ENCODE results near the gene SLC40A1. TPM values are rescaled to one million over a fixed set of nuclear protein-coding genes. Genes with fewer than 3 reads are reported as not detected.

SLC40A1 gene
- total and polyA plus RNA-seq, 10 of the 15 experiments (the other 5 are each of a cell fraction or from before 2014, with no cell fraction given) = 0.01 to 0.38 (median 0.08) TPM; not detected in 7

DNA sequence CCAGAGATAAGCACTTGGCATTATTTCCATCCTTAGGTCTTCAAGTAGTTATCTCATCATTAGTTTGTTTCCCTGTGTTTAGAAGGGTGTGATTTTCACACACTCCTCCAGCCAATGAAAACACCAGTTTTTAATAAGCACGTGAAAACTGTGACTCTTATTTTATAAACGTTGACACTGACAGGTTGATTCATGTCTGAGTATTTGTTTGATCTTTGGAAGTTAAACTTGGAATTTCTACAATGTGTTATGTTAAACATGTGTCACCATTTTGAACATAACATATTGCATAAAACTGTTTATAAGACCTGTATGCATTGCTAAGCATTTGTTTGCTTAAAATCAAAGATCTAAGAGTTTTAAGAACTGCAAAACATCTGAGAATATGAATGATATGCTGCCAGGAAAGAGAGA lies 27.6 kb downstream of the SLC40A1 start:
- intact Hi-C loops (cut with micrococcal nuclease; ENCODE audit: unreplicated experiment) (no loop called here), in situ Hi-C loops (cut with MboI) (no loop called here)
- no peak for DNase-seq (ENCODE audit: low read depth, low spot score)
- H4K20me1 ChIP-seq (ENCODE audit: control insufficient read depth, insufficient read depth) = no peaks in the 10 kb centered on the region
- H3K36me3 ChIP-seq (ENCODE audit: control insufficient read depth in 2 of 2, insufficient read depth in 2 of 2, low read length in 1 of 2) = no peaks in the 10 kb centered on the region
- no peak overlapping the region for H3K9ac ChIP-seq (ENCODE audit: control insufficient read depth, insufficient read depth, low read length)
- no peak overlapping the region for H3K4me3 ChIP-seq
- H3K9me3 ChIP-seq (replicated peaks; ENCODE audit: control insufficient read depth, insufficient read depth, low read length) = no peaks in the 10 kb centered on the region
- POLR2A ChIA-PET = no interaction called here
- no peak for ATAC-seq
- SMC1A ChIA-PET (ENCODE audit: uncharacterized antibody, unreplicated experiment) = no interaction called here
- FAIRE-seq = no peak
- H3K79me2 ChIP-seq (ENCODE audit: control insufficient read depth, insufficient read depth, low read length) = no peaks in the 10 kb centered on the region
- H3K4me1 ChIP-seq (ENCODE audit: control insufficient read depth, insufficient read depth, low read length) = no peaks in the 10 kb centered on the region
- H2AFZ ChIP-seq (ENCODE audit: control insufficient read depth, low read depth, low read length) = no peak overlapping the region
- CTCF ChIA-PET = interaction anchor here (0.7 kb wide), 1 partner anchor 75 kb away, joined by 3 read pairs; no protein-coding TSS in a partner anchor
- no peak overlapping the region for H3K4me2 ChIP-seq (ENCODE audit: control insufficient read depth, insufficient read depth)
- H3K27ac ChIP-seq (ENCODE audit: control insufficient read depth, insufficient read depth) = no peak overlapping the region
- H3K27me3 ChIP-seq (replicated peaks in 1 of 2; ENCODE audit: control insufficient read depth in 2 of 2, insufficient read depth in 2 of 2, low read length in 1 of 2) = no peaks in the 10 kb centered on the region
- RAD21 ChIA-PET (ENCODE audit: unreplicated experiment) = no interaction called here
- 0% methylated on average over 2 of the region's 2 CpGs for WGBS (ENCODE audit: insufficient coverage, insufficient replicate concordance, low lambda C conversion rate, missing lambda C conversion rate)
- BruUV-seq (replicated peaks) = no TSS peak
- TF ChIP-seq RB1 (IDR thresholded peaks at IDR 0.05; ENCODE audit: borderline replicate concordance) = no peak
- TF ChIP-seq E2F8 (IDR thresholded peaks at IDR 0.05; ENCODE audit: low read depth, partially characterized antibody) = no peak
- no peak for TF ChIP-seq BCLAF1 (IDR thresholded peaks at IDR 0.05)
- TF ChIP-seq MEF2A (IDR thresholded peaks at IDR 0.05; ENCODE audit: insufficient read depth, low read depth, low read length) = no peak
- no peak for TF ChIP-seq NFXL1 (IDR thresholded peaks at IDR 0.05; ENCODE audit: borderline replicate concordance)
- TF ChIP-seq, protein P1, sequence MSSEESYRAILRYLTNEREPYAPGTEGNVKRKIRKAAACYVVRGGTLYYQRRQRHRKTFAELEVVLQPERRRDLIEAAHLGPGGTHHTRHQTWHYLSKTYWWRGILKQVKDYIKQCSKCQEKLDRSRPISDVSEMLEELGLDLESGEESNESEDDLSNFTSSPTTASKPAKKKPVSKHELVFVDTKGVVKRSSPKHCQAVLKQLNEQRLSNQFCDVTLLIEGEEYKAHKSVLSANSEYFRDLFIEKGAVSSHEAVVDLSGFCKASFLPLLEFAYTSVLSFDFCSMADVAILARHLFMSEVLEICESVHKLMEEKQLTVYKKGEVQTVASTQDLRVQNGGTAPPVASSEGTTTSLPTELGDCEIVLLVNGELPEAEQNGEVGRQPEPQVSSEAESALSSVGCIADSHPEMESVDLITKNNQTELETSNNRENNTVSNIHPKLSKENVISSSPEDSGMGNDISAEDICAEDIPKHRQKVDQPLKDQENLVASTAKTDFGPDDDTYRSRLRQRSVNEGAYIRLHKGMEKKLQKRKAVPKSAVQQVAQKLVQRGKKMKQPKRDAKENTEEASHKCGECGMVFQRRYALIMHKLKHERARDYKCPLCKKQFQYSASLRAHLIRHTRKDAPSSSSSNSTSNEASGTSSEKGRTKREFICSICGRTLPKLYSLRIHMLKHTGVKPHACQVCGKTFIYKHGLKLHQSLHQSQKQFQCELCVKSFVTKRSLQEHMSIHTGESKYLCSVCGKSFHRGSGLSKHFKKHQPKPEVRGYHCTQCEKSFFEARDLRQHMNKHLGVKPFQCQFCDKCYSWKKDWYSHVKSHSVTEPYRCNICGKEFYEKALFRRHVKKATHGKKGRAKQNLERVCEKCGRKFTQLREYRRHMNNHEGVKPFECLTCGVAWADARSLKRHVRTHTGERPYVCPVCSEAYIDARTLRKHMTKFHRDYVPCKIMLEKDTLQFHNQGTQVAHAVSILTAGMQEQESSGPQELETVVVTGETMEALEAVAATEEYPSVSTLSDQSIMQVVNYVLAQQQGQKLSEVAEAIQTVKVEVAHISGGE (CRISPR knock-in tag; IDR thresholded peaks at IDR 0.05) = no peak
- no peak for TF ChIP-seq ZNF687 (IDR thresholded peaks at IDR 0.05)
- TF ChIP-seq ZBTB33 (IDR thresholded peaks at IDR 0.05) = no peak

All from GM12878 (cell line).